Caco-2 (cell line): ENCODE results near the gene GLP1R. TPM values are rescaled to one million over a fixed set of nuclear protein-coding genes. Genes with fewer than 3 reads are reported as not detected.

Source experiments
- BruUV-seq: library from RNA; stranded (reverse); fragments of 400-500 nt; replicated peaks from 2 replicates; lab custom pipeline; 2021; lab: Mats Ljungman, UMichigan
- CTCF ChIA-PET: fragments of 300-600 bp; sonication (Branson Sonifier 250); formaldehyde crosslinking; loops from one replicate; lab custom pipeline; 2022; ENCODE audit warnings: antibody characterized with exemption; lab: Charles Lee
- POLR2A ChIA-PET: fragments of 300-600 bp; sonication (Branson Sonifier 250); formaldehyde crosslinking; loops from one replicate; lab custom pipeline; 2022; ENCODE audit warnings: antibody characterized with exemption; lab: Charles Lee
- DNase-seq, 2 experiments: peaks; one replicate each; pipeline versions ENCODE4 v3.0.0 to v3.0.0-alpha.2; 2020 to 2022
- H3K27me3 ChIP-seq: replicated peaks from 2 replicates; pipeline ENCODE4 v1.6.0; 2011; ENCODE audit warnings: low read length; ENCODE audit not compliant: control insufficient read depth, insufficient read depth
- H3K36me3 ChIP-seq: 2 replicates; pipeline ENCODE4 v1.5.1; 2011; ENCODE audit warnings: low read length; ENCODE audit not compliant: control insufficient read depth, insufficient read depth
- H3K4me1 ChIP-seq: fragments of 250-450 bp; sonication (Bioruptor Pico); 2 replicates; pipeline ENCODE4 v1.5.1; 2020; ENCODE audit warnings: mild to moderate bottlenecking
- H3K4me3 ChIP-seq: 2 replicates; pipeline ENCODE4 v1.5.1; 2011; ENCODE audit warnings: low read depth, mild to moderate bottlenecking, control low read depth, low read length
- H3K9me3 ChIP-seq: fragments of 250-450 bp; sonication (Bioruptor Pico); 2 replicates; pipeline ENCODE4 v1.5.1; 2020; ENCODE audit warnings: mild to moderate bottlenecking, moderate library complexity
- H3K27ac Mint-ChIP-seq: one replicate; pipeline ENCODE4 v1.8.0; 2022; ENCODE audit warnings: mixed read lengths; ENCODE audit not compliant: unreplicated experiment
- H3K27me3 Mint-ChIP-seq: one replicate; pipeline ENCODE4 v1.8.0; 2022; ENCODE audit warnings: mixed read lengths; ENCODE audit not compliant: insufficient read depth, unreplicated experiment
- H3K36me3 Mint-ChIP-seq: one replicate; pipeline ENCODE4 v1.8.0; 2022; ENCODE audit warnings: mild to moderate bottlenecking, mixed read lengths; ENCODE audit not compliant: insufficient read depth, unreplicated experiment
- H3K4me1 Mint-ChIP-seq: one replicate; pipeline ENCODE4 v1.8.0; 2022; ENCODE audit warnings: low read depth, mixed read lengths; ENCODE audit not compliant: unreplicated experiment
- H3K4me3 Mint-ChIP-seq: one replicate; pipeline ENCODE4 v1.8.0; 2022; ENCODE audit warnings: mild to moderate bottlenecking, moderate library complexity, mixed read lengths; ENCODE audit not compliant: unreplicated experiment
- H3K9me3 Mint-ChIP-seq: one replicate; pipeline ENCODE4 v1.8.0; 2022; ENCODE audit warnings: mixed read lengths; ENCODE audit not compliant: unreplicated experiment
- CTCF ChIP-seq, 2 experiments: fragments of 200-600 bp in 1 of 2; IDR thresholded peaks; 1 replicate in 1 of 2; 2 replicates in 1 of 2; pipeline versions ENCODE4 v1.5.1 to v1.8.0; 2011 to 2022; ENCODE audit warnings: antibody characterized with exemption in 1 of 2, control low read depth in 1 of 2, inconsistent platforms in 1 of 2, low read depth in 1 of 2, low read length in 1 of 2, mild to moderate bottlenecking in 1 of 2, moderate library complexity in 1 of 2; ENCODE audit not compliant: insufficient read depth in 1 of 2, severe bottlenecking in 1 of 2, unreplicated experiment in 1 of 2
- intact Hi-C: fragments of 100-400 bp; cut with micrococcal nuclease; formaldehyde crosslinking; loops from one replicate; pipeline ENCODE4 v1.10.0; 2022; ENCODE audit not compliant: unreplicated experiment
- total RNA-seq: library from RNA; stranded (reverse); gene quantifications from 2 replicates; pipeline ENCODE4 v1.2.3, GENCODE V29; 2022

Gene GLP1R
- total RNA-seq, 1 experiment from 2014 or later, result not detected

GRCh38 chr6:39124114-39124513 lies 75.5 kb downstream of the GLP1R start:
- CTCF ChIA-PET, result interaction anchor here (0.5 to 0.6 kb wide), 2 partner anchors 36 to 146 kb away, joined by 3 to 6 read pairs; no protein-coding TSS in a partner anchor
- Mint-ChIP-seq H3K4me1 (no peaks in the 10 kb centered on the region), H3K36me3 (no peaks in the 10 kb centered on the region), H3K27ac (no peak overlapping the region), H3K4me3 (no peak overlapping the region), H3K27me3 (peaks cover 3% of the 10 kb centered on the region), H3K9me3 (no peaks in the 10 kb centered on the region)
- no peaks in the 10 kb centered on the region for H3K27me3 ChIP-seq
- H3K4me1 ChIP-seq, result 0 out of 2 replicates have a peak, but pooled peaks cover 5% of the 10 kb centered on the region
- H3K4me3 ChIP-seq, result no peak overlapping the region
- BruUV-seq, result no TSS peak
- POLR2A ChIA-PET, result no interaction called here
- no peak for TF ChIP-seq CTCF (IDR thresholded peaks at IDR 0.05; ENCODE audit: insufficient read depth in 1 of 2, low read depth in 1 of 2, low read length in 1 of 2, severe bottlenecking in 1 of 2, unreplicated experiment in 1 of 2)
- intact Hi-C loops, result no loop called here
- H3K9me3 ChIP-seq, result no peaks in the 10 kb centered on the region
- no peaks in the 10 kb centered on the region for H3K36me3 ChIP-seq
- no peak for DNase-seq

- H3K4me1 Mint-ChIP-seq, result no peaks in the 10 kb centered on the region
- CTCF ChIA-PET, result no interaction called here
- H3K36me3 ChIP-seq, result no peaks in the 10 kb centered on the region
Measured at GRCh38 chr6:39128106-39128505, 79.5 kb downstream of the GLP1R start.

GRCh38 chr6:39128832-39129231 lies 80.3 kb downstream of the GLP1R start:
- H3K27ac Mint-ChIP-seq, result no peak overlapping the region
- peaks cover 3% of the 10 kb centered on the region for H3K27me3 Mint-ChIP-seq
- Histone ChIP-seq H3K4me1 (0 out of 2 replicates have a peak, but pooled peaks cover 4% of the 10 kb centered on the region), H3K36me3 (no peaks in the 10 kb centered on the region), H3K9me3 (no peaks in the 10 kb centered on the region), H3K27me3 (no peaks in the 10 kb centered on the region), H3K4me3 (no peak overlapping the region)
- no TSS peak for BruUV-seq
- no peak overlapping the region for H3K4me3 Mint-ChIP-seq
- H3K9me3 Mint-ChIP-seq, result no peaks in the 10 kb centered on the region
- no peak for TF ChIP-seq CTCF (IDR thresholded peaks at IDR 0.05; ENCODE audit: insufficient read depth in 1 of 2, low read depth in 1 of 2, low read length in 1 of 2, severe bottlenecking in 1 of 2, unreplicated experiment in 1 of 2)
- intact Hi-C loops, result no loop called here
- ChIA-PET CTCF (interaction anchor here (0.6 kb wide), 1 partner anchor 14 kb away, joined by 3 read pairs; the partner anchor contains the start of gene SAYSD1), POLR2A (no interaction called here)
- no peak for DNase-seq
- H3K4me1 Mint-ChIP-seq, result no peaks in the 10 kb centered on the region
- H3K36me3 Mint-ChIP-seq, result no peaks in the 10 kb centered on the region

More at GRCh38 chr6:39128106-39128505, 79.5 kb downstream of the GLP1R start:
- no TSS peak for BruUV-seq
- Histone ChIP-seq H3K4me3 (no peak overlapping the region), H3K4me1 (0 out of 2 replicates have a peak, but pooled peaks cover 5% of the 10 kb centered on the region), H3K27me3 (no peaks in the 10 kb centered on the region), H3K9me3 (no peaks in the 10 kb centered on the region)
- Mint-ChIP-seq H3K4me3 (no peak overlapping the region), H3K9me3 (no peaks in the 10 kb centered on the region), H3K27me3 (peaks cover 3% of the 10 kb centered on the region), H3K36me3 (no peaks in the 10 kb centered on the region), H3K27ac (no peak overlapping the region)
- no peak for DNase-seq
- POLR2A ChIA-PET, result no interaction called here
- intact Hi-C loops, result no loop called here
- TF ChIP-seq CTCF (IDR thresholded peaks at IDR 0.05; ENCODE audit: insufficient read depth in 1 of 2, low read depth in 1 of 2, low read length in 1 of 2, severe bottlenecking in 1 of 2, unreplicated experiment in 1 of 2), result no peak
